Natural killer cell (primary cell): ENCODE data around the gene SERPINB10. TPM values are rescaled to one million over a fixed set of nuclear protein-coding genes. Genes with fewer than 3 reads are reported as not detected.

Experiments used
- ATAC-seq, 3 donors: fragments of 150-1000 bp in 2 of 3; fragments of 200-7000 bp in 1 of 3; cut with Tn5 transposase; 1 replicate in 1 of 3; 2 replicates in 2 of 3; pipeline ENCODE4 v1.10.0; 2021; ENCODE audit warnings: mild to moderate bottlenecking in 2 of 3, moderate library complexity in 2 of 3
- DNase-seq, 2 donors: peaks; one replicate each; pipeline versions ENCODE4 v3.0.0 to v3.0.0-alpha.2; 2013 to 2021; ENCODE audit warnings: mixed read lengths in 1 of 2
- H3K27ac ChIP-seq: one replicate; pipeline ENCODE4 v1.5.1; 2013; ENCODE audit warnings: mild to moderate bottlenecking, low read length
- H3K27me3 ChIP-seq: one replicate; pipeline ENCODE4 v1.6.1; 2013; ENCODE audit warnings: low read length; ENCODE audit not compliant: control insufficient read depth, insufficient read depth
- H3K36me3 ChIP-seq: one replicate; pipeline ENCODE4 v1.6.1; 2013; ENCODE audit warnings: low read length; ENCODE audit not compliant: control insufficient read depth, insufficient read depth
- H3K4me1 ChIP-seq: one replicate; pipeline ENCODE4 v1.6.1; 2013; ENCODE audit warnings: low read length; ENCODE audit not compliant: control insufficient read depth, insufficient read depth
- H3K4me3 ChIP-seq: one replicate; pipeline ENCODE4 v1.5.1; 2013; ENCODE audit warnings: low read length
- H3K9me3 ChIP-seq: one replicate; pipeline ENCODE4 v1.6.1; 2013; ENCODE audit warnings: low read length; ENCODE audit not compliant: control insufficient read depth, insufficient read depth
- H3K27ac Mint-ChIP-seq, 2 donors: one replicate each; pipeline ENCODE4 v1.8.0; 2022; ENCODE audit warnings: mild to moderate bottlenecking in 2 of 2, mixed read lengths in 2 of 2, moderate library complexity in 1 of 2
- H3K27me3 Mint-ChIP-seq, 2 donors: one replicate each; pipeline ENCODE4 v1.8.0; 2022; ENCODE audit warnings: low read depth in 2 of 2, mixed read lengths in 2 of 2
- H3K36me3 Mint-ChIP-seq: one replicate; pipeline ENCODE4 v1.8.0; 2022; ENCODE audit warnings: mixed read lengths
- H3K4me1 Mint-ChIP-seq, 2 donors: one replicate each; pipeline ENCODE4 v1.8.0; 2022; ENCODE audit warnings: mixed read lengths in 2 of 2
- H3K4me3 Mint-ChIP-seq: one replicate; pipeline ENCODE4 v1.8.0; 2022; ENCODE audit warnings: mild to moderate bottlenecking, moderate library complexity, mixed read lengths
- H3K9me3 Mint-ChIP-seq, 2 donors: one replicate each; pipeline ENCODE4 v1.8.0; 2022; ENCODE audit warnings: mixed read lengths in 2 of 2
- WGBS: methylation state at CpG from one replicate; pipeline ENCODE4 v1.1.7; 2013; ENCODE audit warnings: missing lambda C conversion rate; ENCODE audit not compliant: insufficient coverage; 5-methylcytosine and 5-hydroxymethylcytosine counted together
- intact Hi-C: fragments of 100-400 bp; cut with micrococcal nuclease; formaldehyde crosslinking; loops from one replicate; pipeline ENCODE4 v1.14.2; 2022
- total RNA-seq, 4 donors: library from RNA; stranded (reverse); fragments of 120-200 nt in 1 of 4; gene quantifications; one replicate each; pipeline versions ENCODE4 v1.2.3 to v1.2.4, GENCODE V29; 2013 to 2022
- TF ChIP-seq, protein P1 (sequence below): fragments of 200-600 bp; IDR thresholded peaks from one replicate; pipeline ENCODE4 v1.8.0; 2022; ENCODE audit warnings: antibody characterized with exemption

The SERPINB10 gene
- total RNA-seq, 3 donors from 2014 or later (not counting 1 experiment from before 2014, with no cell fraction given) = 0.43 TPM; not detected in 2

DNA sequence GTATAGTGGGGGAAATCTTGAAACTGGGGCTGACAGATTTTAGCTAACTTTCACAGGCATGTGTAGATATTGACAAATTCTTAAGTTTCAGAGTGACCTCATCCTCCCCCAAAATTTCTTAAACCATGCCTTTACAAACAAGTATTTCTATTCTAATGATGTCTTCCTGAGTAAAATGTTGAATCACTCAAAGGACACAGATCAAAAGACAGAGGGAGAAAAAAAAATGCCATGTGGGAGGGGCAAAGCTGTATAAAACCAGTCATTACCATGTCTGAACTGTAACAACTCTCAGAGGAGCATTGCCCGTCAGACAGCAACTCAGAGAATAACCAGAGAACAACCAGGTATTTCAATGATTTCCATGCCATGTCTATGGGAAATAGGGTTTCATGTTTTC, 20.3 kb upstream of the SERPINB10 start, which contains the start of gene SERPINB2:
TSS of gene SERPINB2 (plus strand) at position 282 of the 400 bp plus-strand sequence. CDS start 3,740 bp downstream, outside the sequence.
- no peaks in the 10 kb centered on the region for H3K36me3 ChIP-seq
- H3K4me3 Mint-ChIP-seq = no peak within 1 kb of the TSS
- H3K4me3 ChIP-seq = no peak within 1 kb of the TSS
- TF ChIP-seq, protein P1, sequence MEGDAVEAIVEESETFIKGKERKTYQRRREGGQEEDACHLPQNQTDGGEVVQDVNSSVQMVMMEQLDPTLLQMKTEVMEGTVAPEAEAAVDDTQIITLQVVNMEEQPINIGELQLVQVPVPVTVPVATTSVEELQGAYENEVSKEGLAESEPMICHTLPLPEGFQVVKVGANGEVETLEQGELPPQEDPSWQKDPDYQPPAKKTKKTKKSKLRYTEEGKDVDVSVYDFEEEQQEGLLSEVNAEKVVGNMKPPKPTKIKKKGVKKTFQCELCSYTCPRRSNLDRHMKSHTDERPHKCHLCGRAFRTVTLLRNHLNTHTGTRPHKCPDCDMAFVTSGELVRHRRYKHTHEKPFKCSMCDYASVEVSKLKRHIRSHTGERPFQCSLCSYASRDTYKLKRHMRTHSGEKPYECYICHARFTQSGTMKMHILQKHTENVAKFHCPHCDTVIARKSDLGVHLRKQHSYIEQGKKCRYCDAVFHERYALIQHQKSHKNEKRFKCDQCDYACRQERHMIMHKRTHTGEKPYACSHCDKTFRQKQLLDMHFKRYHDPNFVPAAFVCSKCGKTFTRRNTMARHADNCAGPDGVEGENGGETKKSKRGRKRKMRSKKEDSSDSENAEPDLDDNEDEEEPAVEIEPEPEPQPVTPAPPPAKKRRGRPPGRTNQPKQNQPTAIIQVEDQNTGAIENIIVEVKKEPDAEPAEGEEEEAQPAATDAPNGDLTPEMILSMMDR = no peak
- no peak for ATAC-seq
- intact Hi-C loops = no loop called here
- H3K27ac ChIP-seq = no peak within 1 kb of the TSS
- no peak for DNase-seq
- H3K9me3 ChIP-seq = no peaks in the 10 kb centered on the region
- no peaks in the 10 kb centered on the region for H3K4me1 Mint-ChIP-seq
- 60% methylated on average over 1 of the region's 1 CpG for WGBS
- no peaks in the 10 kb centered on the region for H3K9me3 Mint-ChIP-seq
- peaks cover 15 to 20% of the 10 kb centered on the region in 2 donors for H3K27me3 Mint-ChIP-seq
- H3K36me3 Mint-ChIP-seq = no peaks in the 10 kb centered on the region
- H3K27me3 ChIP-seq = no peaks in the 10 kb centered on the region
- no peaks in the 10 kb centered on the region for H3K4me1 ChIP-seq
- no peak within 1 kb of the TSS for H3K27ac Mint-ChIP-seq

- TF ChIP-seq, protein P1 = no peak
- Mint-ChIP-seq H3K4me3 (no peak overlapping the region), H3K4me1 (no peaks in the 10 kb centered on the region), H3K27me3 (peaks cover 16 to 23% of the 10 kb centered on the region in 2 donors), H3K9me3 (no peaks in the 10 kb centered on the region), H3K27ac (no peak overlapping the region), H3K36me3 (no peaks in the 10 kb centered on the region)
- ATAC-seq (no peak), DNase-seq (no peak)
- Histone ChIP-seq H3K27ac (no peak overlapping the region), H3K27me3 (no peaks in the 10 kb centered on the region), H3K36me3 (no peaks in the 10 kb centered on the region), H3K4me1 (no peaks in the 10 kb centered on the region), H3K9me3 (no peaks in the 10 kb centered on the region), H3K4me3 (no peak overlapping the region)
- intact Hi-C loops = no loop called here
- WGBS = 81% methylated on average over 1 of the region's 1 CpG
These were observed 19.1 kb upstream of the SERPINB10 start for GRCh38 chr18:63888470-63889190.

GRCh38 chr18:63889626-63890025, 18.1 kb upstream of the SERPINB10 start:
- Histone ChIP-seq H3K27ac (no peak overlapping the region), H3K36me3 (no peaks in the 10 kb centered on the region), H3K27me3 (no peaks in the 10 kb centered on the region), H3K4me1 (no peaks in the 10 kb centered on the region), H3K9me3 (no peaks in the 10 kb centered on the region), H3K4me3 (no peak overlapping the region)
- WGBS = 67% methylated on average over 2 of the region's 2 CpGs
- H3K27me3 Mint-ChIP-seq = peaks cover 14 to 22% of the 10 kb centered on the region in 2 donors
- no peak for ATAC-seq
- TF ChIP-seq, protein P1 = no peak
- no peak for DNase-seq
- H3K9me3 Mint-ChIP-seq = no peaks in the 10 kb centered on the region
- H3K27ac Mint-ChIP-seq = no peak overlapping the region
- H3K4me1 Mint-ChIP-seq = no peaks in the 10 kb centered on the region
- no peak overlapping the region for H3K4me3 Mint-ChIP-seq
- no peaks in the 10 kb centered on the region for H3K36me3 Mint-ChIP-seq
- intact Hi-C loops = no loop called here
